ENCODE data around the gene CUX1. TPM values are rescaled to one million over a fixed set of nuclear protein-coding genes. Genes with fewer than 3 reads are reported as not detected.

The CUX1 gene
- total and polyA plus RNA-seq, 2 of the 13 experiments (the other 11 are each of a cell fraction or from before 2014, with no cell fraction given): 13.7 to 14.9 TPM

DNA sequence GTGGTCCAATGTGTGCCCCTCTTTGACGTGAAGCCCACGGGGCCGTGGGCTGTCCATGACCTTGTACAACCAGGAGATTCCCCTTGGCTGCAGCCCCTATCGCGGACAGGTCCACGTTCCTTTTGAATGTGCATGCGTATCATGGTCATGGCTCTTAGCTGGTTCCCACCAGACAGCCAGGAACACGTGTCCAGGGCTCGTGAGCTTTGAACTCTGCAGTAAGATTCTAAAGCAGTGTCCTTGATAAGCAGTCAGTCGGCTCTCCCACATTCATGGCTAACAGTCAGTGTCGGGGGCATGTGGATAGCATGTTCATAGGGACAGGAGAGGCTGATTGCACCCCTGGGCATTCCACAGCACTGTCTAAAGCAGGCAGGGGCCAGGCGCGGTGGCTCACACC is 393.4 kb downstream of the CUX1 start (continued):
- TF ChIP-seq, protein P1, sequence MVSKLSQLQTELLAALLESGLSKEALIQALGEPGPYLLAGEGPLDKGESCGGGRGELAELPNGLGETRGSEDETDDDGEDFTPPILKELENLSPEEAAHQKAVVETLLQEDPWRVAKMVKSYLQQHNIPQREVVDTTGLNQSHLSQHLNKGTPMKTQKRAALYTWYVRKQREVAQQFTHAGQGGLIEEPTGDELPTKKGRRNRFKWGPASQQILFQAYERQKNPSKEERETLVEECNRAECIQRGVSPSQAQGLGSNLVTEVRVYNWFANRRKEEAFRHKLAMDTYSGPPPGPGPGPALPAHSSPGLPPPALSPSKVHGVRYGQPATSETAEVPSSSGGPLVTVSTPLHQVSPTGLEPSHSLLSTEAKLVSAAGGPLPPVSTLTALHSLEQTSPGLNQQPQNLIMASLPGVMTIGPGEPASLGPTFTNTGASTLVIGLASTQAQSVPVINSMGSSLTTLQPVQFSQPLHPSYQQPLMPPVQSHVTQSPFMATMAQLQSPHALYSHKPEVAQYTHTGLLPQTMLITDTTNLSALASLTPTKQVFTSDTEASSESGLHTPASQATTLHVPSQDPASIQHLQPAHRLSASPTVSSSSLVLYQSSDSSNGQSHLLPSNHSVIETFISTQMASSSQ (IDR thresholded peaks at IDR 0.05; ENCODE audit: low read depth): no peak
- TF ChIP-seq, protein P1 (CRISPR knock-in tag; IDR thresholded peaks at IDR 0.05; ENCODE audit: borderline replicate concordance): no peak
- no peak for TF ChIP-seq MAF1 (CRISPR knock-in tag; IDR thresholded peaks at IDR 0.05; ENCODE audit: borderline replicate concordance)
- TF ChIP-seq MEF2D (CRISPR knock-in tag; IDR thresholded peaks at IDR 0.05): peak; percentile 47; the same call in 1 of the 2 replicates
- no peak for TF ChIP-seq CBX2 (IDR thresholded peaks at IDR 0.05; ENCODE audit: low read depth, low read length)
- TF ChIP-seq CBX2 (CRISPR knock-in tag; IDR thresholded peaks at IDR 0.05; ENCODE audit: low read depth): no peak
- no peak for TF ChIP-seq KDM3A (CRISPR knock-in tag; IDR thresholded peaks at IDR 0.05; ENCODE audit: low read depth)
- peak; percentile 78 for TF ChIP-seq HNF4A (CRISPR knock-in tag; IDR thresholded peaks at IDR 0.05)
- no peak for TF ChIP-seq FOXK2 (IDR thresholded peaks at IDR 0.05)
- TF ChIP-seq SP140L (CRISPR knock-in tag; IDR thresholded peaks at IDR 0.05; ENCODE audit: borderline replicate concordance): no peak
- TF ChIP-seq CCAR2 (optimal IDR thresholded peaks at IDR 0.05; ENCODE audit: low read depth, low read length): no peak
- TF ChIP-seq MIXL1 (CRISPR knock-in tag; IDR thresholded peaks at IDR 0.05): no peak
- TF ChIP-seq ZNF644 (CRISPR knock-in tag; IDR thresholded peaks at IDR 0.05; ENCODE audit: low read depth): no peak
- no peak for TF ChIP-seq HOXA9 (CRISPR knock-in tag; IDR thresholded peaks at IDR 0.05; ENCODE audit: borderline replicate concordance)
- no peak for TF ChIP-seq TCF7 (IDR thresholded peaks at IDR 0.05; ENCODE audit: low read depth)
- TF ChIP-seq ZNF841 (CRISPR knock-in tag; IDR thresholded peaks at IDR 0.05; ENCODE audit: borderline replicate concordance): no peak
- TF ChIP-seq MYNN (CRISPR knock-in tag; IDR thresholded peaks at IDR 0.05; ENCODE audit: low read depth): no peak
- TF ChIP-seq ZNF543 (CRISPR knock-in tag; IDR thresholded peaks at IDR 0.05): no peak
- no peak for TF ChIP-seq ZFP36L2 (CRISPR knock-in tag; IDR thresholded peaks at IDR 0.05)
- TF ChIP-seq SSRP1 (CRISPR knock-in tag; IDR thresholded peaks at IDR 0.05): no peak
- TF ChIP-seq, protein P2, sequence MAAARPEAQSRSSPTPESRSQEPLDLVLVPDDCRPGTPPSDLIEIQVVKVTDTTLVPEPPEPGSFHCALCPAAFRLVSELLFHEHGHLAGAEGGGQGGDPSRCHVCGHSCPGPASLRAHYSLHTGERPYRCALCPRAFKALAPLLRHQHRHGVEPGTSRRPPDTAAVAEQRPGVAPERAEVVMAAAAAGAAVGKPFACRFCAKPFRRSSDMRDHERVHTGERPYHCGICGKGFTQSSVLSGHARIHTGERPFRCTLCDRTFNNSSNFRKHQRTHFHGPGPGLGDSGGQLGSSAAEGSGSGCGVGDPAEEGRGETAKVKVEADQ (CRISPR knock-in tag; IDR thresholded peaks at IDR 0.05; ENCODE audit: borderline replicate concordance): no peak
- no peak for TF ChIP-seq ATAD3A (CRISPR knock-in tag; IDR thresholded peaks at IDR 0.05)
- TF ChIP-seq ARNT (IDR thresholded peaks at IDR 0.05): no peak
- no peak for TF ChIP-seq ZFP82 (CRISPR knock-in tag; IDR thresholded peaks at IDR 0.05; ENCODE audit: borderline replicate concordance)
- no peak for TF ChIP-seq RCOR2 (CRISPR knock-in tag; IDR thresholded peaks at IDR 0.05)
- TF ChIP-seq ZNF343 (CRISPR knock-in tag; IDR thresholded peaks at IDR 0.05): no peak
- no peak for TF ChIP-seq SMAD9 (CRISPR knock-in tag; IDR thresholded peaks at IDR 0.05)
- 0 out of 2 replicates have a peak, but pooled peaks have one; percentile 60 for TF ChIP-seq ESRRA (CRISPR knock-in tag; IDR thresholded peaks at IDR 0.05; ENCODE audit: low read depth)
- no peak for TF ChIP-seq KLF16 (CRISPR knock-in tag; IDR thresholded peaks at IDR 0.05)
- no peak for TF ChIP-seq PAWR (CRISPR knock-in tag; IDR thresholded peaks at IDR 0.05; ENCODE audit: borderline replicate concordance)
